ENCODE measurements around the gene C10orf71. TPM values are rescaled to one million over a fixed set of nuclear protein-coding genes. Genes with fewer than 3 reads are reported as not detected.

C10orf71 gene
- total and polyA plus RNA-seq, 2 of the 8 experiments (the other 6 are each of a cell fraction or from before 2014, with no cell fraction given), result not detected

DNA sequence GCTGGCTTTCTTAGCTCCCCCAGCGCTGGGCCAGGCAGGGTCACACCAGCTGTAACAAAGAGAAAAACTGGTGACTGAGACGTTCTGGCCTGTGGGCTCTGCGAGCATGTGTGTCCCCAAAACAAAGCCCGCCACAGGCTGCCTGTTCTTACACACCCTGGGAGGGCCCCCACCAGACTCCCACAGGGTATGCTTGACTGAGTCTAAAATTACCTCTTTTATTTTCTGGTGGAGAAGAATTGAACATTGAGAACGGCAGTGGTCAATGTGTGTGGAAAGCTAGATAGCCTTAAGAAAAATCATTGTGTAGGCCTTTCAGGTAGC is 808 bp downstream of the C10orf71 start (continued):
- TF ChIP-seq, protein P1, sequence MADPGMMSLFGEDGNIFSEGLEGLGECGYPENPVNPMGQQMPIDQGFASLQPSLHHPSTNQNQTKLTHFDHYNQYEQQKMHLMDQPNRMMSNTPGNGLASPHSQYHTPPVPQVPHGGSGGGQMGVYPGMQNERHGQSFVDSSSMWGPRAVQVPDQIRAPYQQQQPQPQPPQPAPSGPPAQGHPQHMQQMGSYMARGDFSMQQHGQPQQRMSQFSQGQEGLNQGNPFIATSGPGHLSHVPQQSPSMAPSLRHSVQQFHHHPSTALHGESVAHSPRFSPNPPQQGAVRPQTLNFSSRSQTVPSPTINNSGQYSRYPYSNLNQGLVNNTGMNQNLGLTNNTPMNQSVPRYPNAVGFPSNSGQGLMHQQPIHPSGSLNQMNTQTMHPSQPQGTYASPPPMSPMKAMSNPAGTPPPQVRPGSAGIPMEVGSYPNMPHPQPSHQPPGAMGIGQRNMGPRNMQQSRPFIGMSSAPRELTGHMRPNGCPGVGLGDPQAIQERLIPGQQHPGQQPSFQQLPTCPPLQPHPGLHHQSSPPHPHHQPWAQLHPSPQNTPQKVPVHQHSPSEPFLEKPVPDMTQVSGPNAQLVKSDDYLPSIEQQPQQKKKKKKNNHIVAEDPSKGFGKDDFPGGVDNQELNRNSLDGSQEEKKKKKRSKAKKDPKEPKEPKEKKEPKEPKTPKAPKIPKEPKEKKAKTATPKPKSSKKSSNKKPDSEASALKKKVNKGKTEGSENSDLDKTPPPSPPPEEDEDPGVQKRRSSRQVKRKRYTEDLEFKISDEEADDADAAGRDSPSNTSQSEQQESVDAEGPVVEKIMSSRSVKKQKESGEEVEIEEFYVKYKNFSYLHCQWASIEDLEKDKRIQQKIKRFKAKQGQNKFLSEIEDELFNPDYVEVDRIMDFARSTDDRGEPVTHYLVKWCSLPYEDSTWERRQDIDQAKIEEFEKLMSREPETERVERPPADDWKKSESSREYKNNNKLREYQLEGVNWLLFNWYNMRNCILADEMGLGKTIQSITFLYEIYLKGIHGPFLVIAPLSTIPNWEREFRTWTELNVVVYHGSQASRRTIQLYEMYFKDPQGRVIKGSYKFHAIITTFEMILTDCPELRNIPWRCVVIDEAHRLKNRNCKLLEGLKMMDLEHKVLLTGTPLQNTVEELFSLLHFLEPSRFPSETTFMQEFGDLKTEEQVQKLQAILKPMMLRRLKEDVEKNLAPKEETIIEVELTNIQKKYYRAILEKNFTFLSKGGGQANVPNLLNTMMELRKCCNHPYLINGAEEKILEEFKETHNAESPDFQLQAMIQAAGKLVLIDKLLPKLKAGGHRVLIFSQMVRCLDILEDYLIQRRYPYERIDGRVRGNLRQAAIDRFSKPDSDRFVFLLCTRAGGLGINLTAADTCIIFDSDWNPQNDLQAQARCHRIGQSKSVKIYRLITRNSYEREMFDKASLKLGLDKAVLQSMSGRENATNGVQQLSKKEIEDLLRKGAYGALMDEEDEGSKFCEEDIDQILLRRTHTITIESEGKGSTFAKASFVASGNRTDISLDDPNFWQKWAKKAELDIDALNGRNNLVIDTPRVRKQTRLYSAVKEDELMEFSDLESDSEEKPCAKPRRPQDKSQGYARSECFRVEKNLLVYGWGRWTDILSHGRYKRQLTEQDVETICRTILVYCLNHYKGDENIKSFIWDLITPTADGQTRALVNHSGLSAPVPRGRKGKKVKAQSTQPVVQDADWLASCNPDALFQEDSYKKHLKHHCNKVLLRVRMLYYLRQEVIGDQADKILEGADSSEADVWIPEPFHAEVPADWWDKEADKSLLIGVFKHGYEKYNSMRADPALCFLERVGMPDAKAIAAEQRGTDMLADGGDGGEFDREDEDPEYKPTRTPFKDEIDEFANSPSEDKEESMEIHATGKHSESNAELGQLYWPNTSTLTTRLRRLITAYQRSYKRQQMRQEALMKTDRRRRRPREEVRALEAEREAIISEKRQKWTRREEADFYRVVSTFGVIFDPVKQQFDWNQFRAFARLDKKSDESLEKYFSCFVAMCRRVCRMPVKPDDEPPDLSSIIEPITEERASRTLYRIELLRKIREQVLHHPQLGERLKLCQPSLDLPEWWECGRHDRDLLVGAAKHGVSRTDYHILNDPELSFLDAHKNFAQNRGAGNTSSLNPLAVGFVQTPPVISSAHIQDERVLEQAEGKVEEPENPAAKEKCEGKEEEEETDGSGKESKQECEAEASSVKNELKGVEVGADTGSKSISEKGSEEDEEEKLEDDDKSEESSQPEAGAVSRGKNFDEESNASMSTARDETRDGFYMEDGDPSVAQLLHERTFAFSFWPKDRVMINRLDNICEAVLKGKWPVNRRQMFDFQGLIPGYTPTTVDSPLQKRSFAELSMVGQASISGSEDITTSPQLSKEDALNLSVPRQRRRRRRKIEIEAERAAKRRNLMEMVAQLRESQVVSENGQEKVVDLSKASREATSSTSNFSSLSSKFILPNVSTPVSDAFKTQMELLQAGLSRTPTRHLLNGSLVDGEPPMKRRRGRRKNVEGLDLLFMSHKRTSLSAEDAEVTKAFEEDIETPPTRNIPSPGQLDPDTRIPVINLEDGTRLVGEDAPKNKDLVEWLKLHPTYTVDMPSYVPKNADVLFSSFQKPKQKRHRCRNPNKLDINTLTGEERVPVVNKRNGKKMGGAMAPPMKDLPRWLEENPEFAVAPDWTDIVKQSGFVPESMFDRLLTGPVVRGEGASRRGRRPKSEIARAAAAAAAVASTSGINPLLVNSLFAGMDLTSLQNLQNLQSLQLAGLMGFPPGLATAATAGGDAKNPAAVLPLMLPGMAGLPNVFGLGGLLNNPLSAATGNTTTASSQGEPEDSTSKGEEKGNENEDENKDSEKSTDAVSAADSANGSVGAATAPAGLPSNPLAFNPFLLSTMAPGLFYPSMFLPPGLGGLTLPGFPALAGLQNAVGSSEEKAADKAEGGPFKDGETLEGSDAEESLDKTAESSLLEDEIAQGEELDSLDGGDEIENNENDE (IDR thresholded peaks at IDR 0.05; ENCODE audit: insufficient replicate concordance, low read length), result no peak
